Hematopoietic multipotent progenitor cell (in vitro differentiated cells): ENCODE results near the gene CLIC4. TPM values are rescaled to one million over a fixed set of nuclear protein-coding genes. Genes with fewer than 3 reads are reported as not detected.

Experiments
- small RNA-seq: library from RNA; depleted of rRNA; stranded (forward); fragments of <200 nt; gene quantifications from one replicate; pipeline ENCODE3, GENCODE V24; 2012
- total RNA-seq: library from RNA; depleted of rRNA; stranded (reverse); fragments of >200 nt; gene quantifications from one replicate; pipeline ENCODE4 v1.2.3, GENCODE V29; 2012

CLIC4 gene
- total RNA-seq, 1 donor, result 16.4 TPM

Small RNAs within 50 kb of the gene (small RNA-seq; reads per million reads assigned to genes)
- not detected for gene RNU6-1208P

Other genes starting within 250 kb of the CLIC4 start
- gene RCAN3, start 242.6 kb upstream of the CLIC4 start, total RNA-seq, result 11.6 TPM
- gene NCMAP, start 189.4 kb upstream of the CLIC4 start, total RNA-seq, result under 0.01 TPM
- 32.6 TPM for gene SRRM1, start 102.1 kb upstream of the CLIC4 start, total RNA-seq
- 22.9 TPM for gene RUNX3, start 184.8 kb downstream of the CLIC4 start, total RNA-seq